OCI-LY7 (cell line): ENCODE results near the gene GSG1L. TPM values are rescaled to one million over a fixed set of nuclear protein-coding genes. Genes with fewer than 3 reads are reported as not detected.

ENCODE experiments used
- BruUV-seq: library from RNA; stranded (reverse); fragments of 400-500 nt; replicated peaks from 2 replicates; lab custom pipeline; 2021; lab: Mats Ljungman, UMichigan
- CTCF ChIA-PET: fragments of 300-600 bp; sonication (Branson Sonifier 250); formaldehyde crosslinking; loops from one replicate; lab custom pipeline; 2022; ENCODE audit warnings: antibody characterized with exemption; ENCODE audit not compliant: unreplicated experiment; lab: Charles Lee
- POLR2A ChIA-PET: fragments of 300-600 bp; sonication (Branson Sonifier 250); formaldehyde crosslinking; loops from one replicate; lab custom pipeline; 2022; ENCODE audit warnings: antibody characterized with exemption; lab: Charles Lee
- DNase-seq: peaks from one replicate; pipeline ENCODE4 v3.0.0-alpha.2; 2015; ENCODE audit warnings: low spot score
- H2AFZ ChIP-seq: fragments of 200-600 bp; sonication (generic), shearing (Covaris generic); 2 replicates; pipeline ENCODE4 v1.6.1; 2014; ENCODE audit warnings: mild to moderate bottlenecking, antibody characterized with exemption, low read length, moderate library complexity
- H3K27ac ChIP-seq: fragments of 200-600 bp; sonication (generic); 2 replicates; pipeline ENCODE4 v1.5.1; 2014; ENCODE audit warnings: mixed run types, low read depth, mild to moderate bottlenecking, moderate library complexity, low read length, inconsistent platforms; ENCODE audit not compliant: poor library complexity, severe bottlenecking
- H3K36me3 ChIP-seq: fragments of 200-600 bp; sonication (generic); 2 replicates; pipeline ENCODE4 v1.6.1; 2014; ENCODE audit warnings: mild to moderate bottlenecking, antibody characterized with exemption, low read length, moderate library complexity, mixed read lengths; ENCODE audit not compliant: insufficient read depth
- H3K4me1 ChIP-seq: fragments of 200-600 bp; sonication (generic); 2 replicates; pipeline ENCODE4 v1.5.1; 2014; ENCODE audit warnings: mild to moderate bottlenecking, low read length; ENCODE audit not compliant: insufficient read depth, poor library complexity, severe bottlenecking
- H3K4me2 ChIP-seq: fragments of 200-600 bp; sonication (generic); 2 replicates; pipeline ENCODE4 v1.6.1; 2014; ENCODE audit warnings: mild to moderate bottlenecking, low read length
- H3K4me3 ChIP-seq: fragments of 200-600 bp; sonication (generic); 2 replicates; pipeline ENCODE4 v1.5.1; 2014; ENCODE audit warnings: mild to moderate bottlenecking, low read depth, low read length; ENCODE audit not compliant: poor library complexity, severe bottlenecking
- H3K79me2 ChIP-seq: fragments of 200-600 bp; sonication (generic); 2 replicates; pipeline ENCODE4 v1.6.1; 2016; ENCODE audit warnings: low read depth, mild to moderate bottlenecking, low read length, moderate library complexity, mixed read lengths; ENCODE audit not compliant: insufficient read depth
- H3K9me2 ChIP-seq: fragments of 200-600 bp; sonication (generic); 2 replicates; pipeline ENCODE4 v1.6.1; 2016; ENCODE audit warnings: mild to moderate bottlenecking, low read length, mixed read lengths; ENCODE audit not compliant: insufficient read depth
- H3K9me3 ChIP-seq: fragments of 200-600 bp; sonication (generic); 2 replicates; pipeline ENCODE4 v1.6.1; 2014; ENCODE audit warnings: mild to moderate bottlenecking, mixed run types, low read length, mixed read lengths
- H4K20me1 ChIP-seq: fragments of 200-600 bp; sonication (generic); 2 replicates; pipeline ENCODE4 v1.6.1; 2014; ENCODE audit warnings: mild to moderate bottlenecking, antibody characterized with exemption, low read length, moderate library complexity, mixed read lengths; ENCODE audit not compliant: insufficient read depth
- CTCF ChIP-seq: fragments of 200-600 bp; sonication (generic); conservative IDR thresholded peaks from 2 replicates; pipeline ENCODE4 v1.5.1; 2014; ENCODE audit warnings: mild to moderate bottlenecking, antibody characterized with exemption, low read length, moderate library complexity, mixed read lengths
- EZH2phosphoT487 ChIP-seq: fragments of 200-600 bp; sonication (generic); IDR thresholded peaks from 2 replicates; pipeline ENCODE4 v1.6.1; 2018; ENCODE audit warnings: low read depth, borderline replicate concordance, mild to moderate bottlenecking, mixed run types, antibody characterized with exemption, low read length, moderate library complexity, mixed read lengths
- intact Hi-C: fragments of 100-400 bp; cut with micrococcal nuclease; formaldehyde crosslinking; loops from one replicate; pipeline ENCODE4 v1.10.0; 2022; ENCODE audit not compliant: unreplicated experiment
- total RNA-seq, 2 experiments: library from RNA; depleted of rRNA in 1 of 2; stranded (reverse); fragments of >200 nt in 1 of 2; shearing (Covaris generic) in 1 of 2; gene quantifications; 2 replicates each; pipeline ENCODE4 v1.2.3, GENCODE V29; 2014 to 2022

Gene GSG1L
- total RNA-seq, 2 experiments from 2014 or later, result not detected

DNA sequence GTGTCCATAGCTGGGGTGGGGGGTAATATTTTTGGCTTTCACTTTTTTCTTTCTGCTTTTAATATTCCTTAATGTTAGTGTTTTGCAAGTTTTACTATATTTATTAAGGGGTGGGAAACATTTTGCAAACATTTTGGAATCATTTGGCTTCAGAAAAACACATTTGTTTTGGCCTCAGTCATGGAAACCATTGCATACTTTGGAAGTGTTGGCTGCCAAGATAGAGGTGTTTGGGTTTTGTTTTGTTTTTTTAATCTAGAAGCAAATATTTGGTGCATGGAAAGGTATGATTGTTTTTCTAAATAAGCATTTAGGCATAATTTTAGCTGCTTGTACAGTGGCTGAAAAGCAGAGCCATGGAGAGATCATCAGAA is 270.3 kb downstream of the GSG1L start:
- Histone ChIP-seq H2AFZ (no peak overlapping the region), H3K27ac (no peak overlapping the region), H3K4me3 (no peak overlapping the region), H3K9me3 (no peaks in the 10 kb centered on the region), H3K79me2 (no peaks in the 10 kb centered on the region), H3K4me2 (no peak overlapping the region), H3K9me2 (no peaks in the 10 kb centered on the region), H3K4me1 (no peaks in the 10 kb centered on the region), H4K20me1 (no peaks in the 10 kb centered on the region), H3K36me3 (no peaks in the 10 kb centered on the region)
- TF ChIP-seq CTCF, result no peak
- TF ChIP-seq EZH2phosphoT487, result no peak
- CTCF ChIA-PET, result no interaction called here
- intact Hi-C loops, result no loop called here
- POLR2A ChIA-PET, result interaction anchor here (0.7 kb wide), 1 partner anchor 329 kb away, joined by 3 read pairs; no protein-coding TSS in a partner anchor
- no TSS peak for BruUV-seq
- no peak for DNase-seq

- CTCF ChIA-PET, result interaction anchor here (0.7 kb wide), 1 partner anchor 37 kb away, joined by 4 read pairs; no protein-coding TSS in a partner anchor
- H3K79me2 ChIP-seq, result no peaks in the 10 kb centered on the region
Measured at GRCh38 chr16:27792486-27793248, 270.8 kb downstream of the GSG1L start.

More at GRCh38 chr16:27792486-27793248, 270.8 kb downstream of the GSG1L start:
- no peaks in the 10 kb centered on the region for H3K9me2 ChIP-seq
- H3K4me2 ChIP-seq, result no peak overlapping the region
- POLR2A ChIA-PET, result no interaction called here
- TF ChIP-seq CTCF (no peak), EZH2phosphoT487 (no peak)
- BruUV-seq, result no TSS peak
- intact Hi-C loops, result no loop called here
- H3K27ac ChIP-seq, result no peak overlapping the region
- H4K20me1 ChIP-seq, result no peaks in the 10 kb centered on the region
- no peak overlapping the region for H3K4me3 ChIP-seq
- no peak overlapping the region for H2AFZ ChIP-seq
- no peaks in the 10 kb centered on the region for H3K4me1 ChIP-seq
- no peak for DNase-seq
- H3K36me3 ChIP-seq, result no peaks in the 10 kb centered on the region
- H3K9me3 ChIP-seq, result no peaks in the 10 kb centered on the region
